Measurements from ENCODE around the gene SYS1.

GRCh38 chr20:45377269-45377668 is 14.3 kb downstream of the SYS1 start:
- TF ChIP-seq POLR2AphosphoS5 (IDR thresholded peaks at IDR 0.05): no peak
- no peak for TF ChIP-seq CTCF (IDR thresholded peaks at IDR 0.05 in 8 of 11, conservative IDR thresholded peaks at IDR 0.05 in 3 of 11)
- no peak for TF ChIP-seq POLR2A (IDR thresholded peaks at IDR 0.05)

Data from spleen (tissue), 7 donors.